IMR-90 (cell line): ENCODE results near the gene SGTB. TPM values are rescaled to one million over a fixed set of nuclear protein-coding genes. Genes with fewer than 3 reads are reported as not detected.
"Not testable (repeated sequence)": the region's sequence is repeated elsewhere in the genome, so short reads cannot be mapped to it uniquely, and the experiment has no call there.

Experiments used
- ATAC-seq: fragments of 200-7000 bp; cut with Tn5 transposase; 2 replicates; pipeline ENCODE4 v1.9.1; 2020; ENCODE audit warnings: low read depth, mild to moderate bottlenecking, moderate library complexity
- BruUV-seq: library from RNA; stranded (reverse); fragments of 400-500 nt; replicated peaks from 2 replicates; lab custom pipeline; 2021; lab: Mats Ljungman, UMichigan
- CTCF ChIA-PET: fragments of 300-600 bp; formaldehyde crosslinking; extraction: SDS; loops from one replicate; lab custom pipeline; 2021; ENCODE audit warnings: antibody characterized with exemption; lab: Yijun Ruan, JAX
- POLR2A ChIA-PET: fragments of 300-600 bp; sonication (Branson Sonifier 250); formaldehyde crosslinking; loops from one replicate; lab custom pipeline; 2022; ENCODE audit warnings: antibody characterized with exemption; ENCODE audit not compliant: unreplicated experiment; lab: Charles Lee
- DNase-seq: peaks from one replicate; pipeline ENCODE4 v3.0.0; 2013
- H2AFZ ChIP-seq: replicated peaks from 2 replicates; pipeline ENCODE3; 2013; ENCODE audit warnings: low read length, mild to moderate bottlenecking; ENCODE audit not compliant: poor library complexity
- H2AK5ac ChIP-seq: 2 replicates; pipeline ENCODE4 v1.6.1; 2013; ENCODE audit warnings: low read depth, low read length, inconsistent platforms
- H2AK9ac ChIP-seq: replicated peaks from 2 replicates; pipeline ENCODE3; 2013; ENCODE audit warnings: mild to moderate bottlenecking, low read depth, low read length, moderate library complexity; ENCODE audit not compliant: poor library complexity
- H2BK120ac ChIP-seq: 2 replicates; pipeline ENCODE4 v1.6.1; 2013; ENCODE audit warnings: low read depth, low read length, inconsistent platforms
- H2BK15ac ChIP-seq: 3 replicates; pipeline ENCODE4 v1.6.1; 2013; ENCODE audit warnings: low read depth, low read length, inconsistent platforms
- H2BK20ac ChIP-seq: 2 replicates; pipeline ENCODE4 v1.6.1; 2013; ENCODE audit warnings: low read depth, mild to moderate bottlenecking, inconsistent platforms, low read length, moderate library complexity
- H2BK5ac ChIP-seq: 2 replicates; pipeline ENCODE4 v1.6.1; 2013; ENCODE audit warnings: mild to moderate bottlenecking, low read depth, low read length, inconsistent platforms; ENCODE audit not compliant: poor library complexity, severe bottlenecking
- H3K14ac ChIP-seq: replicated peaks from 2 replicates; pipeline ENCODE4 v1.6.1; 2013; ENCODE audit warnings: low read depth, low read length, inconsistent platforms
- H3K18ac ChIP-seq: 2 replicates; pipeline ENCODE4 v1.6.1; 2013; ENCODE audit warnings: low read depth, low read length, control low read depth
- H3K23ac ChIP-seq: 2 replicates; pipeline ENCODE4 v1.6.1; 2013; ENCODE audit warnings: low read depth, low read length, inconsistent platforms
- H3K27ac ChIP-seq: 2 replicates; pipeline ENCODE4 v1.5.1; 2013; ENCODE audit warnings: mild to moderate bottlenecking, control low read depth, low read length; ENCODE audit not compliant: insufficient read depth
- H3K27me3 ChIP-seq: 2 replicates; pipeline ENCODE4 v1.6.1; 2013; ENCODE audit warnings: low read length; ENCODE audit not compliant: control insufficient read depth, insufficient read depth
- H3K36me3 ChIP-seq: 2 replicates; pipeline ENCODE4 v1.6.1; 2013; ENCODE audit warnings: low read length, mixed read lengths; ENCODE audit not compliant: control insufficient read depth, insufficient read depth
- H3K4ac ChIP-seq: 2 replicates; pipeline ENCODE4 v1.6.1; 2013; ENCODE audit warnings: low read depth, low read length, inconsistent platforms
- H3K4me1 ChIP-seq: 2 replicates; pipeline ENCODE4 v1.6.1; 2013; ENCODE audit warnings: low read length, mixed read lengths; ENCODE audit not compliant: control insufficient read depth, insufficient read depth
- H3K4me2 ChIP-seq: 2 replicates; pipeline ENCODE4 v1.6.1; 2013; ENCODE audit warnings: low read depth, mild to moderate bottlenecking, control low read depth, low read length, moderate library complexity
- H3K4me3 ChIP-seq: 2 replicates; pipeline ENCODE4 v1.5.1; 2013; ENCODE audit warnings: low read depth, mild to moderate bottlenecking, control low read depth, low read length, moderate library complexity; ENCODE audit not compliant: insufficient read depth
- H3K56ac ChIP-seq: 2 replicates; pipeline ENCODE4 v1.6.1; 2013; ENCODE audit warnings: low read length, inconsistent platforms; ENCODE audit not compliant: insufficient read depth; ENCODE audit errors: extremely low read depth
- H3K79me1 ChIP-seq, 2 experiments: 2 replicates each; pipeline ENCODE4 v1.6.1; 2013; ENCODE audit warnings: low read length in 2 of 2, inconsistent platforms in 1 of 2, low read depth in 1 of 2
- H3K9ac ChIP-seq: 2 replicates; pipeline ENCODE4 v1.6.1; 2013; ENCODE audit warnings: low read depth, low read length, control low read depth
- H3K9me1 ChIP-seq: 2 replicates; pipeline ENCODE4 v1.6.1; 2013; ENCODE audit warnings: low read length, inconsistent platforms; ENCODE audit not compliant: insufficient read depth
- H3K9me3 ChIP-seq: 2 replicates; pipeline ENCODE4 v1.6.1; 2013; ENCODE audit warnings: low read length; ENCODE audit not compliant: control insufficient read depth, insufficient read depth
- H4K20me1 ChIP-seq: 2 replicates; pipeline ENCODE4 v1.6.1; 2013; ENCODE audit warnings: low read length, inconsistent platforms; ENCODE audit not compliant: insufficient read depth
- H4K5ac ChIP-seq: 2 replicates; pipeline ENCODE4 v1.6.1; 2013; ENCODE audit warnings: mild to moderate bottlenecking, low read depth, low read length, control low read depth
- H4K8ac ChIP-seq, 2 experiments: 2 replicates each; pipeline ENCODE4 v1.6.1; 2013; ENCODE audit warnings: low read depth in 2 of 2, low read length in 2 of 2, control low read depth in 1 of 2, inconsistent platforms in 1 of 2
- H4K91ac ChIP-seq: 2 replicates; pipeline ENCODE4 v1.6.1; 2013; ENCODE audit warnings: low read depth, low read length, inconsistent platforms; ENCODE audit not compliant: insufficient read depth
- WGBS, 2 experiments: methylation state at CpG; one replicate each; pipeline versions ENCODE4 v1.1.5 to v1.1.7; 2013; ENCODE audit warnings: missing lambda C conversion rate in 2 of 2; ENCODE audit not compliant: insufficient read length in 1 of 2; ENCODE audit errors: extremely low coverage in 2 of 2; 5-methylcytosine and 5-hydroxymethylcytosine counted together
- dilution Hi-C: fragments of 300-500 bp; cut with HindIII; formaldehyde crosslinking; loops from one replicate; pipeline ENCODE4 v1.14.3; 2018; ENCODE audit warnings: low sequenced_read_pairs; ENCODE audit not compliant: unreplicated experiment
- in situ Hi-C: fragments of 300-500 bp; cut with MboI; formaldehyde crosslinking; loops from 3 replicates; pipeline ENCODE4 v1.14.3; 2019; ENCODE audit warnings: low sequenced_read_pairs, inconsistent platforms, mixed read lengths
- intact Hi-C: fragments of 100-400 bp; cut with micrococcal nuclease; formaldehyde crosslinking; loops from 2 replicates; pipeline ENCODE4 v1.10.0; 2022
- polyA plus RNA-seq, 3 experiments: library from polyadenylated mRNA; depleted of rRNA; stranded (reverse); fragments of >200 nt; gene quantifications; 2 replicates each; pipeline ENCODE4 v1.2.3, GENCODE V29; 2012; ENCODE audit warnings: low replicate concordance in 1 of 3
- total RNA-seq: library from RNA; depleted of rRNA; stranded (reverse); fragments of >200 nt; gene quantifications from 2 replicates; pipeline ENCODE4 v1.2.3, GENCODE V29; 2012

Gene SGTB
- total and polyA plus RNA-seq, 2 of the 4 experiments (the other 2 are of a cell fraction) = 7.5 to 15.1 TPM

DNA sequence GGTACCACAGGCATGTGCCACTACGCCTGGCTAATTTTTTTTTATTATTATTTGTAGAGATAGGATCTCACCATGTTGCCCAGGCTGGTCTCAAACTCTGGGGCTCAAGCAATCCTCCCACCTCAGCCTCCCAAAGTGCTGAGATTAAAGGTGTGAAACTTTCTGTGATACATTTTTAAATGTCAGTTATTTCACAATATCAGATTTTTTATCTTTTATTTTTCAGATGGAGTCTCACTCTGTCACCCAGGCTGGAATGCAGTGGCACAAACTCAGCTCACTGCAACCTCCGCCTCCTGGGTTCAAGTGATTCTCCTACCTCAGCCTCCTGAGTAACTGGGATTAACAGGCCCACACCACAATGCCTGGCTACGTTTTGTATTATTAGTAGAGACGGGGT is 99.9 kb downstream of the SGTB start:
- H3K36me3 ChIP-seq, BruUV-seq, H2AK9ac ChIP-seq, POLR2A ChIA-PET, H3K9ac ChIP-seq, in situ Hi-C loops, H4K5ac ChIP-seq, H3K14ac ChIP-seq, H2AK5ac ChIP-seq, H3K27ac ChIP-seq, H4K20me1 ChIP-seq, DNase-seq, CTCF ChIA-PET, H2BK5ac ChIP-seq, H2BK120ac ChIP-seq, ATAC-seq, H4K91ac ChIP-seq, dilution Hi-C loops, H3K18ac ChIP-seq, H3K4ac ChIP-seq, H3K56ac ChIP-seq, H2BK20ac ChIP-seq, H3K4me1 ChIP-seq, H3K27me3 ChIP-seq, H3K9me3 ChIP-seq, H2BK15ac ChIP-seq, H3K23ac ChIP-seq, H4K8ac ChIP-seq, H3K4me3 ChIP-seq, H2AFZ ChIP-seq, H3K4me2 ChIP-seq, H3K9me1 ChIP-seq: not testable (repeated sequence)
- H3K79me1 ChIP-seq = peaks cover 11 to 41% of the 10 kb centered on the region in 2 experiments
- no CpG with 5 or more reads among the region's 4 CpGs for WGBS, 2 experiments
- intact Hi-C loops = loop anchor here (10.0 kb wide), 1 partner anchor 523 kb away; the partner anchor contains the start of gene SREK1
